NCI-H748 treated with DMSO at 0.1 percent for 48 hours (cell line): Measurements from ENCODE around the gene GRXCR2.
A peak's percentile ranks its signal among the peaks of the same experiment; 100 is the strongest.
"Not testable (repeated sequence)": the region's sequence is repeated elsewhere in the genome, so short reads cannot be mapped to it uniquely, and the experiment has no call there.

ENCODE experiments used
- DNase-seq: peaks from one replicate; lab custom pipeline; 2025; lab: John Stamatoyannopoulos, UW

The GRXCR2 gene, protein sequence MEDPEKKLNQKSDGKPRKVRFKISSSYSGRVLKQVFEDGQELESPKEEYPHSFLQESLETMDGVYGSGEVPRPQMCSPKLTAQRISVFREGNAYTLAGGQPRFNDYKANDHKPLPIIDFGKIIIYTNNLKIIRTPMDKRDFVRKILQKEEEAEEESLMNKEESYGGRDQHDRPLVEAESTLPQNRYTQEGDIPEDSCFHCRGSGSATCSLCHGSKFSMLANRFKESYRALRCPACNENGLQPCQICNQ

DNA sequence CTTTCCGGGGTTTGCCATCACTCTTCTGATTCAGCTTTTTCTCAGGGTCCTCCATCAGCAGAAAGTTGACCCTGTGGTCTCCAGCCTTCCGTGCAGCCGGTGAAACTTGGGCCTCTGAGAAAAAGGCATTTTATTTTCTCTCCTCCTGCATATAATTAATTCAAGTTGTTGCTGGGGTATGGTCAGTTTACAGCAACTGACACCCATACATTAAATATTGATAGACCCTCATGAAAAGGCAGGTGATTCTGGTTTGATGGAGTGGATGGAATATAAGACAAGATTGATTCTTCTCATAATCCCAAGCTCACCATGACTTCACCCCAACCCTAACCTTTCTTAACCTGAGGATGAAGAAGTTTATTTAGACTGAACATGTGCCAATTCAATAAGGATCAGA is at the start of gene GRXCR2:
GRXCR2 (minus strand) TSS at position 101 of the 400 bp plus-strand sequence; CDS start at position 55, 46 bp downstream.
- DNase-seq = no peak

- DNase-seq = no peak
Measured at GRCh38 chr5:145922059-145922458, 49.2 kb upstream of the GRXCR2 start.

DNA sequence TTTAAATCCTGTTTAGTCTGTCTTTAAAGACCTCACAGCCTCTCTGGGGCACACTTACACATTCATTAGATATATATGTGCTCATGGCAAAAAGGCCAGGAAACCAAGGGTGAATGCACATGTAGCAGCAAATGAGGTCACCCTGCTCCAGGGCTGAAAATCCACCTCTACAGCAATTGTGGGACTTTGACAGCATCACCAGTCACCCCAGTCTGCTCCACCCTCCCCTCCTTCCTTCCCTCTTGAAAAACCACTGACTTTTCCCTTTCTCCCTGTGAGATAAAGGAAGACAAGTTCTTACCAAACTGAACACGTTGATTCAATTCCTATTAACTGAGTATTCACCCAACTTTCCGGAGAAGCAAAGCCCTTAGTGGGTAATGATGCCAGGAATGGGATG is 48.4 kb upstream of the GRXCR2 start:
- no peak for DNase-seq

- no peak for DNase-seq
Measured at GRCh38 chr5:145920542-145921210, 47.9 kb upstream of the GRXCR2 start.

- no peak for DNase-seq
Measured at GRCh38 chr5:145919413-145919812, 46.6 kb upstream of the GRXCR2 start.

GRCh38 chr5:145918397-145918796 is 45.6 kb upstream of the GRXCR2 start:
- DNase-seq = no peak

- DNase-seq = no peak
Measured at GRCh38 chr5:145917288-145917687, 44.5 kb upstream of the GRXCR2 start.

- no peak for DNase-seq
Measured at GRCh38 chr5:145915970-145916638, 43.3 kb upstream of the GRXCR2 start.

GRCh38 chr5:145913701-145914100 is 40.9 kb upstream of the GRXCR2 start:
- no peak for DNase-seq

GRCh38 chr5:145912594-145912993 is 39.8 kb upstream of the GRXCR2 start:
- no peak for DNase-seq

DNA sequence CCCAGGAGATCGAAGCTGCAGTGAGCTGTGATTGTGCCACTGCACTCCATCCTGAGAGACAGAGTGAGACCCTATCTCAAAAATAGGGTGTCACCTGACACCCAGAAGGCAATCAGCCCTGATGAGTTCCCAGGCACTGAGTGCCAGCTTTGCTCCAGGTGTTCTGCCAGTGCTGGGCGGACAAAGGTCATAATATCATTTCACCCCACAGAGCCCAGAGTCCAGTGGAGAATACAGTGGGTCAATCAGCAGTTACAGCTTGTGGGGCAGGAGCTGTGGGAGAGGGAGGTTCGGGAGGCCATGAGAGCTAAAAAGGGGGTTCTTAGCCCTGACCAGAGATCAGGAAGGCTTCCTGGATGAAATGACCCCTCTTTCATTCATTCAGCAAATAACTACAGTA is 39.2 kb upstream of the GRXCR2 start:
- DNase-seq = no peak

- no peak for DNase-seq
Measured at GRCh38 chr5:145911164-145911563, 38.4 kb upstream of the GRXCR2 start.

DNA sequence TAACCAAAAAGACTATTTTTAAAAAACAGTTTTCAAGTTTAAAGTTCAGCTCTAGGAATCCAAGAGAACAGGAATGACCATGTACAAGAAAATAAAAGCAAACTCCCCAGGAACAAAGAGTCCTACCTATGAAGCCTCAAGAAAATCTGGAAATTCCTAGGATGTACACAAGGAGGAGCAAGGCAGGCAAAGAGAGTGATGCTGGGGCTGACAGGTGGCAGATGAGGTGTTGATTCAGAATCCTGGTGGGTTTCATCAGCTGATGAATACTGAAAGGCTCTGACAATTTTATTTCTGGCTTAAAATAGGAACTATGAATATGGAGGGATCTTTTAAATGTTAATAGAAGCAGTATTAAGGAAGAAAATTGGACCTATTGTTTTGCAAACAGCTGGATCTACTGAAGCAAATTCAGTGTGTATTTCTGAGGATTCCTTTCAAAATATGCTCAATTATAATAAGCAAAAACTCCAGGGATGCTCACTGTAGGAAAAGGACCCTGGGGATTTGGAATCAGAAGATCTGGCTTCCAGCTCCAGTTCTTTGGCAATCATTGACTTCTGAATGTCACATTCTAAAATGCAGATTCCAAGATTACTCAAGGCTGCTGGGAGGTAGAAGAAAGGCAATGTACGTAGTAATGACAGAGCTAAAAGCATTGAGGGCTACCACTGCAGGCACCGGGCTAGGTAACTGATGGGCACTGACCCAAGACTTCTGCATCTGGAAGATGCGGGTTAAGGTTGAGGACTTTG is 35.6 kb upstream of the GRXCR2 start:
- DNase-seq = no peak

DNA sequence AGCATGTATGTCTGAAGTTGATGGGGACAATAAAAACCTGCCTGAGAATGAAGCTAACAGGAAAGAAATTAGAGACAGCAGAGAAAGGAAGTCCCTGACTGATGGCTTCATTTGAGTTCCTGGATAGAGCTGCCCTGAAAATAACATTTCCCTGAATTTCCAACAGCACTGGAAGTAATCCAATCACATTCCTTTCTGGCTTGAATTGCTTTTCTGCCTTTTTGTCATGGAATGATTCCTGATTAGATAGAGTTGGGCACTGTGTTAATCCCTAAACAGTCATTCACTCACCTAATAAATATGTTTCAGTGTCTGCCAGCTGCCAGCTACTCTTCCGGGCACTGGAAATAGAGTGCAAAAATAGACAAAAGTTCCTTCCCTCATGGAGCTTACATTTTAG is 33.6 kb upstream of the GRXCR2 start:
- DNase-seq = no peak

DNA sequence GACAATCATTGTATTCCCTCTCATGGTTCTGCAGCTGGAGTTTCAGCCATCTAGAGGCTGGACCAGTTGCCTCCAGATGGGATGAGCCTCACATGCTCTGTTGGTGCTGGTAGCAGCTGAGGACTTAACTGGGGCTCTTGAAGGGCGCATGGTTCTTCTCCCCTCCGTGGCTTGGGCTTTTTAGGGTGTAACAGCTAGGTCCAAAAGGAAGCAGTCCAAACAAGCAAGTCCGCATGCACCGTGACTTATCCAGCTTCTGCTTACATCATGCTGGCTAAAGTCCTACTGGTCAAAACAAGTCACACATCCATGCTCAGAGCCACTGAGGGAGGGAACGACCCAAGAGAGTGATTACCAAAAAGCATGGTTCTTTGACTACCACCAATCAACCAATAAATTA is 31.9 kb upstream of the GRXCR2 start:
- DNase-seq = no peak

DNA sequence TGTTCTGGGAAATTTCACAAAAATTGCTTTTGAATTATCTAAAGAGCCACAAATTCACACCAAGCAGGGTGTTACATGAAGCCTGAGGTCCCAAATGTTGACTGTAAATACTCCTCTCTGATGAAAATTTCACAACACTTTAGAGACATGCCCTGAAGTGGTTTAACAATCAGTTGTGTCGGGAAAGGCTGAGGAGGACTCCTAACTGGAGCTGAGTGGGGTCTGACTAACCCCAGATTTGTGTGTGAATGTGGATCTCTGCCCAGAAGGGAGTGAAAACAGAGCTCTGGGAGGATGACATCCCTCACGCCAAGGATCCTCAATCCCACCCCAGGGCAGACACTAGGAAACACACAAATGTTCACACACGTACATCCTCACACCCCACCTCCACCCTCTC is 31.1 kb upstream of the GRXCR2 start:
- no peak for DNase-seq

DNA sequence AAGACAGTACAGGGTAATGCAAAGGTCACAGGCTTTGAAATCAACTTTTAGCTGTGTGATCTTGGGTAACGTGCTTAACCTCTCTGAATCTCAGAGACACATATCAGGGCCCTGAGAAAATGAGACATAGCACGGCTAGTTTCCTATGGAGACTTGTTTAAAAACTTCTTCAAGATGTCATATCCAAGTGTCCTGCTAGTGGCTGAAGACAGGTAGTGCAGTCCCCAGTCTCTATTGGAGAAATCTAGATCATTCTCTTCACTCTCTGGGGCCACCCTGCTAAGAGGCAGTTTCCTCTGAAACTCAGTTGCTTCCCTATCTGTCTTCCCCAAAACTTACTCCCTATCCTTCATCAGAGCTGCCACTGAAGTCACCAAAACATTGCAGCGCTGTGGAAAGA is 30.3 kb upstream of the GRXCR2 start:
- no peak for DNase-seq

- DNase-seq = no peak
Measured at GRCh38 chr5:145902421-145902820, 29.6 kb upstream of the GRXCR2 start.

DNA sequence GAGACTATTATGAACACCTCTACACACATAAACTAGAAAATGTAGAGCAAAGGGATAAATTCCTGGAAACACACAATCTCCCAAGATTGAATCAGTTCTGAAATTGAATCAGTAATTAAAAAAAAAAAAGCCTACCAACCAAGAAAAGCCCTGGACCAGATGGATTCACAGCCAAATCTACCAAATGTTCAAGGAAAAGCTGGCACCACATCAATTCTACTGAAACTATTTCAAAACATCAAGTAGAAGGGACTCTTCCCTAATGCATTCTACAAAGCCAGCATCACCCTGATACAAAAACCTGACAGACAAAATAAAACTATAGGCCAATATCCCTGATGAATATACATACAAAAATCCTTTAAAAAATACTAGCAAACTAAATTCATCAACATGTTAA is 25.4 kb upstream of the GRXCR2 start:
- no peak for DNase-seq

DNA sequence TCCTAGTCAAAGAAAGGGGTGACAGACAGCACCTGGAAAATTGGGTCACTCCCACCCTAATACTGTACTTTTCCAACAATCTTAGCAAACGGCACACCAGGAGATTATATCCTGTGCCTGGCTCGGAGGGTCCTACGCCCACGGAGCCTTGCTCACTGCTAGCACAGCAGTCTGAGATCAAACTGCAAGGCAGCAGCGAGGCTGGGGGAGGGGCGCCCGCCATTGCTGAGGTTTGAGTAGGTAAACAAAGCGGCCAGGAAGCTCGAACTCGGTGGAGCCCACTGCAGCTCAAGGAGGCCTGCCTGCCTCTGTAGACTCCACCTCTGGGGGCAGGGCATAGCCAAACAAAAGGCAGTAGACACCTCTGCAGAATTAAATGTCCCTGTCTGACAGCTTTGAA is 18.6 kb upstream of the GRXCR2 start:
- not testable (repeated sequence) for DNase-seq

DNA sequence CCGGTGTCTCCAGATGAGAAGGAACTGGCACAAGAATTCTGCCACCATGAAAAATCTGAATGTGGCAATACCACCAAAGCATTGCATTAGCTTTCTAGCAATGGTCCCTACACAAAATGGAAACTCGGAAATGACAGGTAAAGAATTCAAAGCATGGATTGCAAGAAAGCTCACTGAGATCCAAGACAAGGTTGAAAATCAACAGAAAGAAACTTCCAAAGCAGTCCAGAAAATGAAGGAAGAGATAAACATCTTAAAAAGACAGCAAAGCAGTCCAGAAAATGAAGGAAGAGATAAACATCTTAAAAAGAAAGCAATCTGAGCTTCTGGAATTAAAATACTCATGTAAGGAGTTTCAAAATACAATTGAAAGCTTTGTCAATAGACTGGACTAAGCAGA is 16.8 kb upstream of the GRXCR2 start:
- no peak for DNase-seq

- peak; percentile 7 for DNase-seq
Measured at GRCh38 chr5:145887976-145888574, 15.3 kb upstream of the GRXCR2 start.
